Endothelial cell of umbilical vein (primary cell): Measurements from ENCODE around the gene BLOC1S2. TPM values are rescaled to one million over a fixed set of nuclear protein-coding genes. Genes with fewer than 3 reads are reported as not detected.

Source experiments
- BruUV-seq: library from RNA; stranded (reverse); fragments of 400-500 nt; replicated peaks from 2 replicates; lab custom pipeline; 2021; lab: Mats Ljungman, UMichigan
- CTCF ChIA-PET: fragments of 300-600, 350-600 bp; sonication (Branson Sonifier 250); formaldehyde crosslinking; loops from one replicate; lab custom pipeline; 2021; ENCODE audit warnings: antibody characterized with exemption, inconsistent platforms; lab: Charles Lee
- POLR2A ChIA-PET: fragments of 300-600, 350-600 bp; sonication (Branson Sonifier 250); formaldehyde crosslinking; loops from one replicate; lab custom pipeline; 2021; ENCODE audit warnings: antibody characterized with exemption, inconsistent platforms; lab: Charles Lee
- DNase-seq: peaks from one replicate; pipeline ENCODE4 v3.0.0-alpha.2; 2011; ENCODE audit warnings: low read depth, low spot score
- FAIRE-seq: peaks from 2 replicates; lab custom pipeline; 2011; peaks lifted over from hg19 to GRCh38; lab: Jason Lieb, UNC
- H2AFZ ChIP-seq: 2 replicates; pipeline ENCODE4 v1.6.0; 2012; ENCODE audit warnings: low read depth, low read length, control low read depth, inconsistent platforms
- H3K27ac ChIP-seq: 2 replicates; pipeline ENCODE4 v1.5.1; 2011; ENCODE audit warnings: low read depth, mild to moderate bottlenecking, control low read depth, low read length, moderate library complexity; ENCODE audit not compliant: insufficient read depth
- H3K27me3 ChIP-seq, 2 experiments: 2 replicates each; pipeline versions ENCODE4 v1.6.0 to v1.6.1; 2011; ENCODE audit warnings: low read length in 2 of 2, mixed read lengths in 1 of 2; ENCODE audit not compliant: control insufficient read depth in 2 of 2, insufficient read depth in 2 of 2
- H3K36me3 ChIP-seq, 2 experiments: 2 replicates in 1 of 2; 3 replicates in 1 of 2; pipeline ENCODE4 v1.5.1; 2011; ENCODE audit warnings: low read length in 2 of 2, mild to moderate bottlenecking in 1 of 2, moderate library complexity in 1 of 2; ENCODE audit not compliant: control insufficient read depth in 2 of 2, insufficient read depth in 2 of 2; ENCODE audit errors: extremely low read depth in 1 of 2
- H3K4me1 ChIP-seq: 3 replicates; pipeline ENCODE4 v1.5.1; 2011; ENCODE audit warnings: mild to moderate bottlenecking, low read length; ENCODE audit not compliant: control insufficient read depth, insufficient read depth; ENCODE audit errors: extremely low read depth
- H3K4me2 ChIP-seq: 2 replicates; pipeline ENCODE4 v1.6.1; 2011; ENCODE audit warnings: low read length, control low read depth, mixed read lengths; ENCODE audit not compliant: insufficient read depth
- H3K4me3 ChIP-seq, 3 experiments: fragments of 200-600 bp in 1 of 3; sonication (generic), shearing (Covaris generic) in 1 of 3; replicated peaks in 1 of 3; 2 replicates each; pipeline ENCODE4 v1.5.1; 2011 to 2016; ENCODE audit warnings: control low read depth in 3 of 3, low read length in 3 of 3, mild to moderate bottlenecking in 2 of 3, inconsistent platforms in 1 of 3, low read depth in 1 of 3, moderate library complexity in 1 of 3; ENCODE audit not compliant: insufficient read depth in 1 of 3
- H3K79me2 ChIP-seq: 2 replicates; pipeline ENCODE4 v1.6.0; 2012; ENCODE audit warnings: low read length, inconsistent platforms; ENCODE audit not compliant: control insufficient read depth, insufficient read depth
- H3K9ac ChIP-seq: replicated peaks from 2 replicates; pipeline ENCODE3; 2011; ENCODE audit warnings: low read length, control low read depth; ENCODE audit not compliant: insufficient read depth; ENCODE audit errors: extremely low read depth
- H3K9me1 ChIP-seq: replicated peaks from 3 replicates; pipeline ENCODE4 v1.6.0; 2011; ENCODE audit warnings: mild to moderate bottlenecking, low read length; ENCODE audit not compliant: control insufficient read depth, insufficient read depth; ENCODE audit errors: extremely low read depth
- H3K9me3 ChIP-seq: replicated peaks from 2 replicates; pipeline ENCODE4 v1.5.1; 2012; ENCODE audit warnings: low read length, inconsistent platforms; ENCODE audit not compliant: control insufficient read depth, insufficient read depth
- H4K20me1 ChIP-seq: replicated peaks from 2 replicates; pipeline ENCODE3; 2011; ENCODE audit warnings: mild to moderate bottlenecking, low read length; ENCODE audit not compliant: control insufficient read depth, insufficient read depth; ENCODE audit errors: extremely low read depth
- EZH2 ChIP-seq: IDR thresholded peaks from 2 replicates; pipeline ENCODE4 v1.6.1; 2012; ENCODE audit warnings: borderline replicate concordance, low read depth, mild to moderate bottlenecking, moderate library complexity, low read length, inconsistent platforms; ENCODE audit not compliant: severe bottlenecking
- FOS ChIP-seq: IDR thresholded peaks from 2 replicates; pipeline ENCODE4 v1.6.1; 2011; ENCODE audit warnings: mild to moderate bottlenecking, low read length, moderate library complexity, borderline replicate concordance; ENCODE audit not compliant: insufficient read depth
- GATA2 ChIP-seq: IDR thresholded peaks from 2 replicates; pipeline ENCODE4 v1.7.0; 2011; ENCODE audit warnings: low read depth, mild to moderate bottlenecking, moderate library complexity, mixed read lengths, low read length; ENCODE audit not compliant: insufficient read length, insufficient read depth
- JUN ChIP-seq: IDR thresholded peaks from 2 replicates; pipeline ENCODE4 v1.6.1; 2011; ENCODE audit warnings: borderline replicate concordance, low read depth; ENCODE audit not compliant: insufficient read length, insufficient read depth
- MYC ChIP-seq: IDR thresholded peaks from one replicate; pipeline ENCODE4 v1.6.1; 2011; ENCODE audit warnings: mild to moderate bottlenecking, low read depth, low read length
- POLR2A ChIP-seq: IDR thresholded peaks from 2 replicates; pipeline ENCODE4 v1.6.1; 2012; ENCODE audit warnings: low read depth, mild to moderate bottlenecking, control low read depth, low read length
- POLR2AphosphoS5 ChIP-seq: IDR thresholded peaks from 2 replicates; pipeline ENCODE4 v1.6.1; 2012; ENCODE audit warnings: low read depth, mild to moderate bottlenecking, control low read depth, low read length, moderate library complexity; ENCODE audit not compliant: insufficient read depth
- dilution Hi-C: fragments of 300-500 bp; cut with MboI; formaldehyde crosslinking; loops from one replicate; pipeline ENCODE4 v1.15.0; 2019; ENCODE audit warnings: low sequenced_read_pairs; ENCODE audit not compliant: extremely low pct_ligation_motif_present
- intact Hi-C: fragments of 100-400 bp; cut with micrococcal nuclease; formaldehyde crosslinking; loops from one replicate; pipeline ENCODE4 v1.10.0; 2022
- polyA plus RNA-seq, 4 experiments: library from polyadenylated mRNA; depleted of rRNA in 3 of 4; stranded (reverse) in 3 of 4; unstranded in 1 of 4; fragments of >200 nt; gene quantifications; 2 replicates each; pipeline versions ENCODE4 v1.2.1 to v1.2.3, GENCODE V29; 2011 to 2012; ENCODE audit warnings: missing spikeins in 1 of 4
- total RNA-seq: library from RNA; stranded (reverse); gene quantifications from 2 replicates; pipeline ENCODE4 v1.2.3, GENCODE V29; 2021
- TF ChIP-seq, protein P1 (sequence below): IDR thresholded peaks from 2 replicates; pipeline ENCODE4 v1.6.1; 2011; ENCODE audit not compliant: insufficient read depth, insufficient read length
- TF ChIP-seq, protein P2 (sequence below), 2 donors: IDR thresholded peaks; 1 replicate in 1 of 2; 2 replicates in 1 of 2; pipeline ENCODE4 v1.5.1; 2011; ENCODE audit warnings: low read length in 2 of 2, mild to moderate bottlenecking in 2 of 2, moderate library complexity in 2 of 2, control low read depth in 1 of 2, inconsistent platforms in 1 of 2, low read depth in 1 of 2; ENCODE audit not compliant: insufficient read depth in 1 of 2; ENCODE audit errors: extremely low read depth in 1 of 2

BLOC1S2 gene
- total and polyA plus RNA-seq, 2 donors (not counting 3 experiments of a cell fraction or from before 2014, with no cell fraction given), result 18.7 to 45.9 TPM

DNA sequence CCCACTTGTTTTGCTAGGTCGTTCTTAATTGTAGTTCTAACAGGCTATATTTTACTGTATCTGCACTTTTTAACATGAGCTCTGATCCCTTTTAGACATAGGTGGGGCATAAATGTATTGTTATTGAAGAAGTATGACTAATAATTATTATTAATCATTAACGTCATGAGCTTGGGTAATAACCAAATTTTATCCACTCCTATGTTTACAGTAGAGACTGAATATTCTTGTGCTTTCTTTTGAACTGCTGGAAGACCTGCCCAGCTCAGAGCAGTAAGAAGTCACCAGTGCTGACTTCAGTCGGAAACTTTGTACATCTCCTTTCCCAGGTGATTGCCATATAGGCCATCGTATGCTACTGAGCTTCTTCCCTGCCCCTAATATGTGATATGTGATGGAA lies 24.8 kb upstream of the BLOC1S2 start:
- Histone ChIP-seq H3K4me1 (no peaks in the 10 kb centered on the region), H3K27me3 (peaks cover 6 to 27% of the 10 kb centered on the region in 2 experiments), H4K20me1 (no peaks in the 10 kb centered on the region), H3K9me1 (no peaks in the 10 kb centered on the region), H3K4me3 (no peak overlapping the region), H3K4me2 (no peak overlapping the region), H3K79me2 (no peaks in the 10 kb centered on the region), H3K9ac (no peak overlapping the region), H3K9me3 (no peaks in the 10 kb centered on the region), H3K36me3 (no peaks in the 10 kb centered on the region), H2AFZ (no peak overlapping the region), H3K27ac (no peak overlapping the region)
- POLR2A ChIA-PET, result no interaction called here
- FAIRE-seq, result no peak
- CTCF ChIA-PET, result interaction anchor here (0.9 to 1.1 kb wide), 2 partner anchors 13 to 207 kb away, joined by 3 read pairs; no protein-coding TSS in a partner anchor
- intact Hi-C loops (no loop called here), dilution Hi-C loops (no loop called here)
- BruUV-seq, result no TSS peak
- DNase-seq, result no peak
- TF ChIP-seq GATA2, result no peak
- no peak for TF ChIP-seq MYC
- TF ChIP-seq EZH2, result no peak
- TF ChIP-seq, protein P1, sequence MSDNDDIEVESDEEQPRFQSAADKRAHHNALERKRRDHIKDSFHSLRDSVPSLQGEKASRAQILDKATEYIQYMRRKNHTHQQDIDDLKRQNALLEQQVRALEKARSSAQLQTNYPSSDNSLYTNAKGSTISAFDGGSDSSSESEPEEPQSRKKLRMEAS, result no peak
- TF ChIP-seq FOS, result no peak

- ChIA-PET POLR2A (no interaction called here), CTCF (no interaction called here)
- Histone ChIP-seq H4K20me1 (no peaks in the 10 kb centered on the region), H3K36me3 (no peaks in the 10 kb centered on the region), H3K9me3 (no peaks in the 10 kb centered on the region), H3K4me1 (no peaks in the 10 kb centered on the region), H3K9ac (no peak overlapping the region), H3K4me2 (no peak overlapping the region), H3K27me3 (peaks cover 11 to 29% of the 10 kb centered on the region in 2 experiments), H3K9me1 (no peaks in the 10 kb centered on the region), H3K79me2 (no peaks in the 10 kb centered on the region), H3K4me3 (no peak overlapping the region), H3K27ac (no peak overlapping the region), H2AFZ (no peak overlapping the region)
- TF ChIP-seq GATA2 (no peak), POLR2A (no peak), EZH2 (no peak), JUN (no peak), POLR2AphosphoS5 (no peak), FOS (no peak), MYC (no peak)
- TF ChIP-seq, protein P1, result no peak
- TF ChIP-seq, protein P2, sequence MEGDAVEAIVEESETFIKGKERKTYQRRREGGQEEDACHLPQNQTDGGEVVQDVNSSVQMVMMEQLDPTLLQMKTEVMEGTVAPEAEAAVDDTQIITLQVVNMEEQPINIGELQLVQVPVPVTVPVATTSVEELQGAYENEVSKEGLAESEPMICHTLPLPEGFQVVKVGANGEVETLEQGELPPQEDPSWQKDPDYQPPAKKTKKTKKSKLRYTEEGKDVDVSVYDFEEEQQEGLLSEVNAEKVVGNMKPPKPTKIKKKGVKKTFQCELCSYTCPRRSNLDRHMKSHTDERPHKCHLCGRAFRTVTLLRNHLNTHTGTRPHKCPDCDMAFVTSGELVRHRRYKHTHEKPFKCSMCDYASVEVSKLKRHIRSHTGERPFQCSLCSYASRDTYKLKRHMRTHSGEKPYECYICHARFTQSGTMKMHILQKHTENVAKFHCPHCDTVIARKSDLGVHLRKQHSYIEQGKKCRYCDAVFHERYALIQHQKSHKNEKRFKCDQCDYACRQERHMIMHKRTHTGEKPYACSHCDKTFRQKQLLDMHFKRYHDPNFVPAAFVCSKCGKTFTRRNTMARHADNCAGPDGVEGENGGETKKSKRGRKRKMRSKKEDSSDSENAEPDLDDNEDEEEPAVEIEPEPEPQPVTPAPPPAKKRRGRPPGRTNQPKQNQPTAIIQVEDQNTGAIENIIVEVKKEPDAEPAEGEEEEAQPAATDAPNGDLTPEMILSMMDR (IDR thresholded peaks at IDR 0.05; ENCODE audit: extremely low read depth in 1 of 2, insufficient read depth in 1 of 2, low read depth in 1 of 2, low read length in 2 of 2), result no peak
- DNase-seq, result no peak
- dilution Hi-C loops, result no loop called here
- no peak for FAIRE-seq
- intact Hi-C loops, result no loop called here
- no TSS peak for BruUV-seq
Observed at GRCh38 chr10:100307684-100308083, 21.2 kb upstream of the BLOC1S2 start.
